Prostate gland (tissue), 2 donors: ENCODE results near the gene CXCR1.

Source experiments
- POLR2A ChIP-seq: fragments of 450-650 bp; IDR thresholded peaks from one replicate; pipeline ENCODE4 v1.6.1; 2016; ENCODE audit warnings: antibody characterized with exemption, mild to moderate bottlenecking
- TF ChIP-seq, protein P1 (sequence below), 4 experiments: fragments of 200-600 bp in 2 of 4; fragments of 450-650 bp in 2 of 4; sonication (generic) in 2 of 4; IDR thresholded peaks; 1 replicate in 3 of 4; 2 replicates in 1 of 4; pipeline ENCODE4 v1.5.1; 2016 to 2019; ENCODE audit warnings: antibody characterized with exemption in 4 of 4, mild to moderate bottlenecking in 2 of 4, moderate library complexity in 2 of 4

DNA sequence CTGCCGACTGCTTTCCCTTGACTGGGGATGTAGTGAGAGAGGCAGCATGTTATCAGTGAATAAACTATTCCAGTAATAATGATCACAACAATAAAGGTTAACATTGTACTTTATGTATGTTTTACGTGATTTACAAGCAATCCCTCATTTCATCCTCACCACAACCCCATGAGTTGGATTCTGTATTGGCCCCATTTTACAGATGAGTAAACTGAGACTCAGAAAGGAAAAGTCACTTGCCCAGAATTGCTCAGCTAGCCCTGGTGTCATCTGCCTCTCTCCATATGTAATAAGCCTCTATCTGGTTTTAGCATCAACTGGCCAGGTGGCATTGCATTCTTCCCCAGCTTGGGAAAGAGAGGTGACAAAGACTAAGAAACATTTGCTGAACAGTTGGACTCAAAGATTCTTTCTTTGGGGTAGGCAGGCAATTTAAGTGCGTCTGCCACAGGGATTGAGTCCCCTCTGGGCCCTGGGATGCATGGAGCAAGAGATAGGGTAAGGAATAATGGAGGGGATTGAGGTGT is 38.8 kb downstream of the CXCR1 start:
- TF ChIP-seq, protein P1, sequence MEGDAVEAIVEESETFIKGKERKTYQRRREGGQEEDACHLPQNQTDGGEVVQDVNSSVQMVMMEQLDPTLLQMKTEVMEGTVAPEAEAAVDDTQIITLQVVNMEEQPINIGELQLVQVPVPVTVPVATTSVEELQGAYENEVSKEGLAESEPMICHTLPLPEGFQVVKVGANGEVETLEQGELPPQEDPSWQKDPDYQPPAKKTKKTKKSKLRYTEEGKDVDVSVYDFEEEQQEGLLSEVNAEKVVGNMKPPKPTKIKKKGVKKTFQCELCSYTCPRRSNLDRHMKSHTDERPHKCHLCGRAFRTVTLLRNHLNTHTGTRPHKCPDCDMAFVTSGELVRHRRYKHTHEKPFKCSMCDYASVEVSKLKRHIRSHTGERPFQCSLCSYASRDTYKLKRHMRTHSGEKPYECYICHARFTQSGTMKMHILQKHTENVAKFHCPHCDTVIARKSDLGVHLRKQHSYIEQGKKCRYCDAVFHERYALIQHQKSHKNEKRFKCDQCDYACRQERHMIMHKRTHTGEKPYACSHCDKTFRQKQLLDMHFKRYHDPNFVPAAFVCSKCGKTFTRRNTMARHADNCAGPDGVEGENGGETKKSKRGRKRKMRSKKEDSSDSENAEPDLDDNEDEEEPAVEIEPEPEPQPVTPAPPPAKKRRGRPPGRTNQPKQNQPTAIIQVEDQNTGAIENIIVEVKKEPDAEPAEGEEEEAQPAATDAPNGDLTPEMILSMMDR (IDR thresholded peaks at IDR 0.05): no peak
- TF ChIP-seq POLR2A: no peak
